Measurements from ENCODE around the gene MSI2. TPM values are rescaled to one million over a fixed set of nuclear protein-coding genes. Genes with fewer than 3 reads are reported as not detected.

The MSI2 gene
- total and polyA plus RNA-seq, 8 donors, result 35.0 to 49.5 (median 47.5) TPM

DNA sequence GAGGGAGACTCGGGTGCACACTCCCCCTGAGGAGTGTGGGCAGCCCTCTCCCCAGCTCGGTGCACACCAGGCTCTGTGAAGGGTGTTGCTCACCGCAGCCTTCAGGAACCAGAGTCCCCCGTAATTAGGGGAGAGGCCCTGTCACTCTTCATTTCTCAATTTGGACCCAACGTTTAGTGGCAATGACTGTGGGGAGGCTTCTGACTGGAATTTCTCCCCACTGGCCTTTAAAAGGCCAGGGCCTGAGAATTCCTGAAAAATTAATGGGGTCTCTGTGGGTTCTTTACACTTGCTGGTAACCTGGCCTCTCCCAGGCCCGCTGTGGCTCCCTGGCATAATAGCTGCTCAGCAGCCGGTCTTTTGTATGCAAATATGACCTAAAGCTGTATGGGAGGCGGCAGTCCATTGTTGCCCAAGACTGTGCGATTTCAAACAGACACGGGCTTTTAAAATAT, 209.7 kb downstream of the MSI2 start:
- H3K27me3 ChIP-seq, result no peaks in the 10 kb centered on the region
- intact Hi-C loops (cut with DNase I), result no loop called here
- H3K27ac ChIP-seq, result no peak overlapping the region
- H3K9me3 ChIP-seq, result no peaks in the 10 kb centered on the region
- no peak overlapping the region for H3K4me3 ChIP-seq
- no peak for DNase-seq
- no peak for ATAC-seq
- H3K36me3 ChIP-seq, result no peaks in the 10 kb centered on the region
- TF ChIP-seq, protein P1, sequence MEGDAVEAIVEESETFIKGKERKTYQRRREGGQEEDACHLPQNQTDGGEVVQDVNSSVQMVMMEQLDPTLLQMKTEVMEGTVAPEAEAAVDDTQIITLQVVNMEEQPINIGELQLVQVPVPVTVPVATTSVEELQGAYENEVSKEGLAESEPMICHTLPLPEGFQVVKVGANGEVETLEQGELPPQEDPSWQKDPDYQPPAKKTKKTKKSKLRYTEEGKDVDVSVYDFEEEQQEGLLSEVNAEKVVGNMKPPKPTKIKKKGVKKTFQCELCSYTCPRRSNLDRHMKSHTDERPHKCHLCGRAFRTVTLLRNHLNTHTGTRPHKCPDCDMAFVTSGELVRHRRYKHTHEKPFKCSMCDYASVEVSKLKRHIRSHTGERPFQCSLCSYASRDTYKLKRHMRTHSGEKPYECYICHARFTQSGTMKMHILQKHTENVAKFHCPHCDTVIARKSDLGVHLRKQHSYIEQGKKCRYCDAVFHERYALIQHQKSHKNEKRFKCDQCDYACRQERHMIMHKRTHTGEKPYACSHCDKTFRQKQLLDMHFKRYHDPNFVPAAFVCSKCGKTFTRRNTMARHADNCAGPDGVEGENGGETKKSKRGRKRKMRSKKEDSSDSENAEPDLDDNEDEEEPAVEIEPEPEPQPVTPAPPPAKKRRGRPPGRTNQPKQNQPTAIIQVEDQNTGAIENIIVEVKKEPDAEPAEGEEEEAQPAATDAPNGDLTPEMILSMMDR (IDR thresholded peaks at IDR 0.05), result no peak
- H3K4me1 ChIP-seq, result no peaks in the 10 kb centered on the region

DNA sequence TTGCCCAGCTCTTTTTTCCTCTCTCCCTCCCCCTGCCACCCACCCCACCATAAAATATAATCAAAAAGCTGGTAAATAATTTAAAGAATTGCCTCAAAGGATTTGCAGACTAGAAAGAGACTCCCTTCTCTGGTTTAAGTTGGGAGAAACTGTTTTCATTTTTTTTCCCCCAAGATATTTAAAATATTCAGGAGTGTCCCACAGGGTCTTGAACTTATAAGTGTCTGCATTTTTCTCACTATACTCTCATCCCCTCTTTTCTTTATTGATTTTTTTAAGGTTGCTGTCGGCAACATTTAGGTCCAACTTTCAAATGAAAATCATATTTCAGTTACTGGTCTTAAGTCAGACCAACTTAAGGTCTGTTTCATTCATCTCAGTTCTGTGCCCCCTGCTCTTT, 210.2 kb downstream of the MSI2 start:
- H3K9me3 ChIP-seq, result no peaks in the 10 kb centered on the region
- ATAC-seq (no peak), DNase-seq (no peak)
- H3K27me3 ChIP-seq, result no peaks in the 10 kb centered on the region
- H3K4me1 ChIP-seq, result no peaks in the 10 kb centered on the region
- intact Hi-C loops (cut with DNase I), result no loop called here
- no peak overlapping the region for H3K4me3 ChIP-seq
- TF ChIP-seq, protein P1 (IDR thresholded peaks at IDR 0.05), result no peak
- H3K27ac ChIP-seq, result no peak overlapping the region
- H3K36me3 ChIP-seq, result no peaks in the 10 kb centered on the region

DNA sequence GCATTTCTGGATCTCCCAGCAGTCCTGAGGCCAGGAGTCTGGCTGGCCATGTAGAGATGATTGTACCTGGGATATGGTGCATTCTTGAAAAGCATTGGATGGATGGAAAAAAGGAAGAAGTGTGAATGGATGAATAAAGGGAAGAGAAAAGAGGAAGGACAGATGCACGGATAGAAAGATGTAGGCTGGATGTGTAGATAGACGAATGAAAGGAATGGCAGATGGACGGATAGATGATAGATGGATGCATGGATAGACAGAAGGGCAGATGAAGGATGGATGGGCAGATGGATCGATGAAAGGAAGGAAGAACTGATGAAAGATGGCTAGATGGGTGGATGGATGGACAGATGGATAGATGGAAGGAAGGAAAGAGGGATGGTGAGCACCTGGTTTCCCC, 210.9 kb downstream of the MSI2 start:
- TF ChIP-seq, protein P1 (IDR thresholded peaks at IDR 0.05), result no peak

DNA sequence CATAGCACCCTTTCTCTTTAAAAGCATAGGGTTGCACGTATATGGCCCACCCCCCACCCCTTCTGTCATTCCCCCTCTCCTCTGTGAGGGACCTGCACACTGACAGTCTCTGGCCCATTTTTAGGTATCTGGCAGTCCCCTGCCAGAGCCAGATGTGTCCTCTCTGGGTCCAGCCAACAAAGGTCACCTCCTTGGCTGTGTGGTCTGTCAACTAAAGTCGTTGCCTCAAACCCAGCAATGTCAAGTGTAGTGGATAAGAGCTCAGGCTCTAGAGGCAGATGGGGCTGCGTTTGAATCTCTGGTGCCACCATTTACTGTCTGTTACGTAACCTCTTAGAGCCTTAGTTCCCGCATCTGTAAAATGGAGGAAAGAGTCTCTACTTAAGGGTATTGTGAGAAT, 211.5 kb downstream of the MSI2 start:
- H3K9me3 ChIP-seq, result no peaks in the 10 kb centered on the region
- TF ChIP-seq, protein P1 (IDR thresholded peaks at IDR 0.05), result no peak
- intact Hi-C loops (cut with DNase I), result no loop called here
- no peaks in the 10 kb centered on the region for H3K36me3 ChIP-seq
- DNase-seq (no peak), ATAC-seq (no peak)
- no peak overlapping the region for H3K4me3 ChIP-seq
- H3K4me1 ChIP-seq, result no peaks in the 10 kb centered on the region
- H3K27ac ChIP-seq, result no peak overlapping the region
- H3K27me3 ChIP-seq, result no peaks in the 10 kb centered on the region

More for the DNA sequence above, 210.9 kb downstream of the MSI2 start:
- Histone ChIP-seq H3K36me3 (no peaks in the 10 kb centered on the region), H3K27me3 (no peaks in the 10 kb centered on the region), H3K27ac (no peak overlapping the region), H3K9me3 (no peaks in the 10 kb centered on the region), H3K4me3 (no peak overlapping the region), H3K4me1 (no peaks in the 10 kb centered on the region)
- DNase-seq (no peak), ATAC-seq (no peak)
- intact Hi-C loops (cut with DNase I), result no loop called here

DNA sequence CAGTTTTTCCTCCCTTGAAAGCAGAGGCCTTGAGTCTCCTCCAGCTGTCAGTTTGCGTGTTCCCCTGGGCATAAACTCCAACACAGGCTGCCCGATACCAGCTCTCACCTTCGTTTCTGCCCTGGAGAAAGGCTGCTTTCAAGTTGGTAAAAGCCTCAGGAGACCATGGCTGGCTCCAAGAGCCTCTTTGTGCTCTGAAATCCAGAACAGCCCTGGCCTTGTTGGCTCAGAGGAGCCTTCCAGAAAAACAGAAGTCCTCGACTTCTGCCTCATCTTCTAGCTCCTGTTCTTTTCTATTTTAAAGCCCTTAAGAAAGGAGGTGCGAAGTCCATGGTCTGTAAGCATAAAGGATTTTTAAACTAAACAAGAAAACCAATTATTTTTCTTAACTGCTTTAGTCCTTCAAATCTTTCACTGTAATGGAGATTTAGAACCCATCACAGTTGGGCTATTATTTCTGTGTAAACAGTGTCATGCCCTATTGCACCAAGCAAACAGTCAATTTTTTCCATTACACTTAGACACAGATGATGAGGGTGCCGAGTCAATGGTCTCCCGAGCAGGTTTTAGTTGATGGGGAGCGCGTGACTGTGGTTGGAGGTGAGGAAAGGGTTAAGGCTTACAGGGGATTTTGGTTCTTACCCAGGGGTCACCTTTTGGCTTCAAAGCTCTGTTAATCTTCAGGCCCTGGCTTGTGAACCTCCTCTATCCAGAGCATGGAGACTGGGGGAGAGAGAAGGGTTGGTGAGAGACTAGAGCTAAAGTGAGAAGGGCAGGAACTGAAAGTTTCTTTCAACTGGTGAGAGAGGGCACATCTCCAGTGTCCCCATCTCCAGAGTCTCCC, 212.8 kb downstream of the MSI2 start:
- no peak for ATAC-seq
- no peaks in the 10 kb centered on the region for H3K27me3 ChIP-seq
- intact Hi-C loops (cut with DNase I), result no loop called here
- H3K9me3 ChIP-seq, result no peaks in the 10 kb centered on the region
- no peak overlapping the region for H3K27ac ChIP-seq
- DNase-seq, result no peak
- TF ChIP-seq, protein P1 (IDR thresholded peaks at IDR 0.05), result no peak
- peaks cover 3 to 10% of the 10 kb centered on the region in 2 donors for H3K4me1 ChIP-seq
- no peak overlapping the region for H3K4me3 ChIP-seq
- no peaks in the 10 kb centered on the region for H3K36me3 ChIP-seq

Data from left lung (tissue), 10 donors.